HG03442 (cell line): Measurements from ENCODE around the gene KANTR.

Experiments
- ATAC-seq: cut with Tn5 transposase; IDR thresholded peaks from one replicate; pipeline ENCODE4 v1.9.1; 2021; ENCODE audit warnings: mild to moderate bottlenecking, moderate library complexity; ENCODE audit not compliant: unreplicated experiment

The KANTR gene

GRCh38 chrX:53093748-53094581 is at the start of gene KANTR:
TSS of gene KANTR (plus strand) at chrX:53094142. CDS start at chrX:53124273, 30,131 bp downstream.
- peak; percentile 75 for ATAC-seq

GRCh38 chrX:53044995-53045394 is 48.9 kb upstream of the KANTR start:
- ATAC-seq: no peak

GRCh38 chrX:53047228-53047627 is 46.7 kb upstream of the KANTR start:
- no peak for ATAC-seq

- ATAC-seq: no peak
These were observed 45.5 kb upstream of the KANTR start, which contains the start of gene GPR173 for GRCh38 chrX:53048169-53049126. TSS of gene GPR173 (plus strand) at chrX:53048789. CDS start at chrX:53076622, 27,833 bp downstream.

GRCh38 chrX:53049127-53049517 is 44.8 kb upstream of the KANTR start:
- ATAC-seq: no peak

GRCh38 chrX:53050841-53051240 is 43.1 kb upstream of the KANTR start:
- ATAC-seq: no peak

- no peak for ATAC-seq
These were observed 38.6 kb upstream of the KANTR start for GRCh38 chrX:53055244-53055849.

GRCh38 chrX:53056292-53056691 is 37.6 kb upstream of the KANTR start:
- no peak for ATAC-seq

GRCh38 chrX:53065104-53065503 is 28.8 kb upstream of the KANTR start:
- ATAC-seq: no peak

GRCh38 chrX:53071064-53071463 is 22.9 kb upstream of the KANTR start:
- no peak for ATAC-seq

- ATAC-seq: peak; percentile 80
These were observed 22.1 kb upstream of the KANTR start for GRCh38 chrX:53071604-53072417.

- no peak for ATAC-seq
These were observed 21.4 kb upstream of the KANTR start for GRCh38 chrX:53072418-53073114.

GRCh38 chrX:53073115-53073586 is 20.8 kb upstream of the KANTR start:
- no peak for ATAC-seq

- no peak for ATAC-seq
These were observed 18.9 kb upstream of the KANTR start for GRCh38 chrX:53075011-53075410.

- no peak for ATAC-seq
These were observed 17.3 kb upstream of the KANTR start for GRCh38 chrX:53076671-53077070.

- ATAC-seq: no peak
These were observed 16.4 kb upstream of the KANTR start for GRCh38 chrX:53077207-53078197.

GRCh38 chrX:53078943-53079342 is 15.0 kb upstream of the KANTR start:
- no peak for ATAC-seq
